Heart right ventricle (tissue), 16 donors: ENCODE measurements around the gene TECPR2. TPM values are rescaled to one million over a fixed set of nuclear protein-coding genes. Genes with fewer than 3 reads are reported as not detected.
A peak's percentile ranks its signal among the peaks of the same experiment; 100 is the strongest.

Experiments used
- ATAC-seq, 8 donors: fragments of 200-7000 bp; cut with Tn5 transposase; one replicate each; pipeline ENCODE4 v1.9.1; 2020; ENCODE audit warnings: mild to moderate bottlenecking in 8 of 8, moderate library complexity in 8 of 8, moderate number of reproducible peaks in 1 of 8
- DNase-seq, 2 donors: peaks; one replicate each; pipeline ENCODE4 v3.0.0-alpha.2; 2020
- H3K27ac ChIP-seq, 10 donors: fragments of 200-600 bp; sonication (generic) in 2 of 10; one replicate each; pipeline versions ENCODE4 v1.5.0 to v1.8.0; 2020 to 2022; ENCODE audit warnings: mild to moderate bottlenecking in 3 of 10
- H3K27me3 ChIP-seq, 7 donors: fragments of 200-600 bp; one replicate each; pipeline ENCODE4 v1.8.0; 2021 to 2022; ENCODE audit warnings: mild to moderate bottlenecking in 2 of 7
- H3K36me3 ChIP-seq, 9 donors: fragments of 200-600 bp; sonication (generic) in 1 of 9; one replicate each; pipeline versions ENCODE4 v1.5.0 to v1.8.0; 2020 to 2022; ENCODE audit warnings: mild to moderate bottlenecking in 2 of 9
- H3K4me1 ChIP-seq, 9 donors: fragments of 200-600 bp; sonication (generic) in 1 of 9; one replicate each; pipeline versions ENCODE4 v1.5.0 to v1.8.0; 2020 to 2022; ENCODE audit warnings: mild to moderate bottlenecking in 4 of 9
- H3K4me3 ChIP-seq, 10 donors: fragments of 200-600 bp; sonication (generic) in 2 of 10; one replicate each; pipeline versions ENCODE4 v1.5.0 to v1.8.0; 2020 to 2022; ENCODE audit warnings: mild to moderate bottlenecking in 7 of 10, moderate library complexity in 2 of 10
- H3K9me3 ChIP-seq, 11 donors: fragments of 200-600 bp in 10 of 11; sonication (generic) in 2 of 11; one replicate each; pipeline versions ENCODE4 v1.5.0 to v1.8.0; 2013 to 2022; ENCODE audit warnings: mild to moderate bottlenecking in 2 of 11, control low read depth in 1 of 11, moderate library complexity in 1 of 11
- WGBS, 2 donors: extraction: QIAGEN DNeasy Blood & Tissue Kit; methylation state at CpG; one replicate each; pipeline ENCODE4 v1.1.7; 2013; ENCODE audit warnings: inconsistent platforms in 1 of 2; 5-methylcytosine and 5-hydroxymethylcytosine counted together
- intact Hi-C, 10 donors: fragments of 100-400 bp; cut with DNase I; formaldehyde crosslinking; loops; one replicate each; pipeline versions ENCODE4 v1.11.1 to v1.14.2; 2022
- polyA plus RNA-seq, 2 donors: library from polyadenylated mRNA; stranded (reverse); fragments of 200-250 nt; gene quantifications; one replicate each; pipeline ENCODE4 v1.2.3, GENCODE V29; 2013
- total RNA-seq, 10 donors: library from RNA; stranded (reverse); fragmentation: NEBNext Ultra II Directional in 3 of 10; extraction: Animal tissue kit (Norgen Biotek cat#: 25700) in 3 of 10; gene quantifications; one replicate each; pipeline versions ENCODE4 v1.2.1 to v1.2.4, GENCODE V29; 2021 to 2023
- TF ChIP-seq, protein P1 (sequence below), 9 donors: fragments of 200-600 bp; sonication (generic) in 2 of 9; IDR thresholded peaks; one replicate each; pipeline versions ENCODE4 v1.5.0 to v1.8.0; 2021 to 2022; ENCODE audit warnings: antibody characterized with exemption in 9 of 9, mild to moderate bottlenecking in 5 of 9, moderate library complexity in 1 of 9
- donor health status: Arrhythmogenic right ventricular cardiomyopathy.
- donor health status: ischemic (EF 13 %, LVEDD 7.1; RV severe dilation, severe dysfunction).
- donor health status: healthy with polysubstance abuse.
- donor health status: DM: no; HTN: yes; CAD: no.
- donor health status: DM: no; HTN: no; CAD: no.
- donor health status: ischemic (EF 25% LVEDD 6.9; RV normal size, moderate dysfunction).
- donor health status: ischemic (EF 25% LVEDD 5.7; RV mildly dilated, moderate dysfunction).
- donor health status: healthy.
- donor health status: DM: yes; HTN: yes; CAD: no.
- donor health status: Ischemic cardiomyopathy.
- donor health status: ischemic (EF 35%, LVEDD 5.7; RV mildly dilated, moderate dysfunction).
- donor health status: nonischemic (EF 11% LVEDD 7.7; RV severe dilation, severe dysfunction).
- donor health status: DM: yes; HTN: yes; CAD: no.
- donor health status: PGD.
- donor health status: ischemic (EF 29% LVEDD 5.4; RV normal size, mild dysfunction).
- donor health status: nonischemic (EF 23%, LVEDD 6.1; RV moderate dilation, normal function).

TECPR2 gene
- total and polyA plus RNA-seq, 12 donors = 6.8 to 34.2 (median 24.8) TPM

- H3K27ac ChIP-seq = peak overlapping the region in 8 of 10 donors; percentile 83 to 98 (median 94)
- 90 to 92% methylated on average over 17 of the region's 17 CpGs for WGBS, 2 donors
- no peaks in the 10 kb centered on the region for H3K9me3 ChIP-seq
- DNase-seq = no peak
- H3K36me3 ChIP-seq = peaks cover 0 to 16% (median 0%) of the 10 kb centered on the region in 9 donors
- H3K27me3 ChIP-seq = no peaks in the 10 kb centered on the region
- TF ChIP-seq, protein P1, sequence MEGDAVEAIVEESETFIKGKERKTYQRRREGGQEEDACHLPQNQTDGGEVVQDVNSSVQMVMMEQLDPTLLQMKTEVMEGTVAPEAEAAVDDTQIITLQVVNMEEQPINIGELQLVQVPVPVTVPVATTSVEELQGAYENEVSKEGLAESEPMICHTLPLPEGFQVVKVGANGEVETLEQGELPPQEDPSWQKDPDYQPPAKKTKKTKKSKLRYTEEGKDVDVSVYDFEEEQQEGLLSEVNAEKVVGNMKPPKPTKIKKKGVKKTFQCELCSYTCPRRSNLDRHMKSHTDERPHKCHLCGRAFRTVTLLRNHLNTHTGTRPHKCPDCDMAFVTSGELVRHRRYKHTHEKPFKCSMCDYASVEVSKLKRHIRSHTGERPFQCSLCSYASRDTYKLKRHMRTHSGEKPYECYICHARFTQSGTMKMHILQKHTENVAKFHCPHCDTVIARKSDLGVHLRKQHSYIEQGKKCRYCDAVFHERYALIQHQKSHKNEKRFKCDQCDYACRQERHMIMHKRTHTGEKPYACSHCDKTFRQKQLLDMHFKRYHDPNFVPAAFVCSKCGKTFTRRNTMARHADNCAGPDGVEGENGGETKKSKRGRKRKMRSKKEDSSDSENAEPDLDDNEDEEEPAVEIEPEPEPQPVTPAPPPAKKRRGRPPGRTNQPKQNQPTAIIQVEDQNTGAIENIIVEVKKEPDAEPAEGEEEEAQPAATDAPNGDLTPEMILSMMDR (IDR thresholded peaks at IDR 0.05) = no peak
- peak overlapping the region in 8 of 10 donors; percentile 57 to 87 (median 75) for H3K4me3 ChIP-seq
- peaks cover 0 to 50% (median 38%) of the 10 kb centered on the region in 9 donors for H3K4me1 ChIP-seq
- ATAC-seq = no peak
- intact Hi-C loops = loop anchor here in 2 of 10 donors (10.0 kb wide), 2 partner anchors 194 to 616 kb away; no protein-coding TSS in a partner anchor
Measured at GRCh38 chr14:102320671-102321455, 41.9 kb upstream of the TECPR2 start.

GRCh38 chr14:102321456-102322422 lies 41.0 kb upstream of the TECPR2 start:
- intact Hi-C loops = loop anchor here in 2 of 10 donors (10.0 kb wide), 2 partner anchors 193 to 617 kb away; no protein-coding TSS in a partner anchor
- ATAC-seq (no peak), DNase-seq (no peak)
- peaks cover 0 to 24% (median 0%) of the 10 kb centered on the region in 9 donors for H3K36me3 ChIP-seq
- H3K27me3 ChIP-seq = no peaks in the 10 kb centered on the region
- peaks cover 0 to 42% (median 32%) of the 10 kb centered on the region in 9 donors for H3K4me1 ChIP-seq
- WGBS, 2 donors = 90 to 93% methylated on average over 12 of the region's 12 CpGs
- H3K27ac ChIP-seq = no peak overlapping the region
- H3K4me3 ChIP-seq = no peak overlapping the region
- TF ChIP-seq, protein P1 (IDR thresholded peaks at IDR 0.05) = no peak
- H3K9me3 ChIP-seq = no peaks in the 10 kb centered on the region

GRCh38 chr14:102323102-102323501 lies 39.6 kb upstream of the TECPR2 start:
- 34 to 39% methylated on average over 8 of the region's 8 CpGs for WGBS, 2 donors
- TF ChIP-seq, protein P1 (IDR thresholded peaks at IDR 0.05) = peak in 8 of 9 donors; percentile 14 to 62 (median 55)
- Histone ChIP-seq H3K4me1 (peaks cover 0 to 33% (median 24%) of the 10 kb centered on the region in 9 donors), H3K27ac (peak overlapping the region in 1 of 10 donors; percentile 42), H3K9me3 (no peaks in the 10 kb centered on the region), H3K36me3 (peaks cover 0 to 27% (median 0%) of the 10 kb centered on the region in 9 donors), H3K4me3 (no peak overlapping the region), H3K27me3 (no peaks in the 10 kb centered on the region)
- intact Hi-C loops = loop anchor here in 2 of 10 donors (10.0 kb wide), 2 partner anchors 192 to 618 kb away; no protein-coding TSS in a partner anchor
- peak; percentile 43 to 47 for DNase-seq
- ATAC-seq = peak in 1 of 8 donors; percentile 6
